ENCODE measurements around the gene PSMB7.

Gene PSMB7

GRCh38 chr9:124303762-124304161, 111.5 kb downstream of the PSMB7 start:
- no peak for DNase-seq
